NCI-H2171 treated with DMSO at 0.1 percent for 48 hours (cell line): ENCODE results near the gene COPE.

Source experiments
- DNase-seq: peaks from one replicate; lab custom pipeline; 2025; lab: John Stamatoyannopoulos, UW

COPE gene

DNA sequence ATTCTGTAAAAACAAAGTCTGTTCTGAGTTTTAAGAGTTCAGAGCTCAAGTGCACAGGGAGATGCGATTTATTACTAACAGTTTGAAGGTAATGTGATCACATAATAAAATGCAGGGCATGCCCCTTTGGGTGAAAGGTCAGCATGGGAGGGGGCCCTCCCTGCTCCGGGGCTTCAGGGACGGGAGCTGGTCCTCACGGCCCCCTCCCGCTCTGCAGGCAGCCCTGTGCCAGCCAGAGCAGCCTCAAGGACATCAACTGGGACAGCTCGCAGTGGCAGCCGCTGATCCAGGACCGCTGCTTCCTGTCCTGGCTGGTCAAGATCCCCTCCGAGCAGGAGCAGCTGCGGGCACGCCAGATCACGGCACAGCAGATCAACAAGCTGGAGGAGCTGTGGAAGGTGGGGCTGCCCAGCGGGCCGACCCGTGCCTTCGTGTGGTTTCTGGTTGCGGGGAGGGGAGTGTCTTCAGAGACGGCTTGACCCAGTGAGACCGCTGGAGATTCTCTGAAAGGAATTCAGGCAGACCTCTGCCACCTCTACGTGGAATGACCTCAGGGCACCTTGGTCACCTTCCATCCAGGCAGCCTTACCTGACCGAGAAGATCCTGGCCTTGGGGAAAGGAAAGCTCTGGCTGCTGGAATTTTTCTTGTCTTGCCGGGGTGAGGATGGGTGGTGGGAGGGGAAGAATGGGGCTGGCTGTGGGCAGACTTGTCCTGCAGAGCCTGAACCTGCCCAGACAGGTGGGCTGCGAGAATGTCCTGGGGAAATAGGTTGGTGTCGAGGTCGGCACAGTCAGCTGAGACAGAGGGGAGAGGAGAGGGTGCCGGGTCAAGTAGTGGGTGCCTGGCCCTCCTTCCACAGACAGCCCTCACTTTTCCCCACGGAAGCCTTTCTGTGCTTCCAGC is 68.5 kb downstream of the COPE start:
- no peak for DNase-seq

DNA sequence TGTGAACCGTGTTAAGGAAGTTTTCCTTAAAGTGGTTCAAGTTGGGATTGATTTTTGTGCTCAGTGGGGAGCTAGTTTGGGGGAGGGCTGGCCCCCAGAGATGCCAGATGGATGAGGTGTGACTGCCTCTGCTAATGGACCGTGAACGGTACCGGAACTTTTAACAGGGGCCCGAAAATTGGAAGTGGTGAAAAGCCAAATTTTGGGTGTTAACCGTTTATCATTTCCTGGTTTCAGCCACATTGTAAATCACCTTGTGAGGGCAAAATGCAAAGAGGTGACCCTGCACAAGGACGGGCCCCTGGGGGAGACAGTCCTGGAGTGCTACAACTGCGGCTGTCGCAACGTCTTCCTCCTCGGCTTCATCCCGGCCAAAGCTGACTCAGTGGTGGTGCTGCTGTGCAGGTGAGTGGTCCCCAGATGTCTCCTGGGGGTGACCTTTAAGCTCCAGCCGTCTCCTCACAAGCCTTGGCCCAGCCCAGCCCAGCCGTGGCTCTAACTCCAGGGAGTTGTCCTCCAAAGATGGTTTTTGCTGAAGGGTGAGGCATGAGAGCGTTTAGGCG is 69.3 kb downstream of the COPE start:
- DNase-seq: no peak
